NB4 (cell line): Measurements from ENCODE around the gene TBC1D22A.

ENCODE experiments used
- DNase-seq: peaks from one replicate; pipeline ENCODE4 v3.0.0; 2010; ENCODE audit warnings: low read depth
- H3K4me3 ChIP-seq: one replicate; pipeline ENCODE4 v1.5.1; 2011; ENCODE audit warnings: mild to moderate bottlenecking, low read depth, low read length, moderate library complexity
- CTCF ChIP-seq: IDR thresholded peaks from one replicate; pipeline ENCODE4 v1.5.1; 2012; ENCODE audit warnings: low read depth, low read length
- MAX ChIP-seq: IDR thresholded peaks from 2 replicates; pipeline ENCODE4 v1.6.1; 2011; ENCODE audit warnings: low read depth, low read length
- MYC ChIP-seq: IDR thresholded peaks from 2 replicates; pipeline ENCODE4 v1.6.1; 2011; ENCODE audit warnings: low read depth, low read length
- POLR2A ChIP-seq: IDR thresholded peaks from 2 replicates; pipeline ENCODE4 v1.6.1; 2011; ENCODE audit warnings: mild to moderate bottlenecking; ENCODE audit not compliant: insufficient read length; ENCODE audit errors: extremely low read depth

The TBC1D22A gene

GRCh38 chr22:47057916-47058585 is 295.6 kb downstream of the TBC1D22A start:
- DNase-seq, result no peak
- TF ChIP-seq POLR2A, result no peak
- TF ChIP-seq MYC, result no peak
- TF ChIP-seq CTCF, result no peak
- TF ChIP-seq MAX, result no peak

GRCh38 chr22:47059076-47059475 is 296.6 kb downstream of the TBC1D22A start:
- no peak overlapping the region for H3K4me3 ChIP-seq
- no peak for TF ChIP-seq MYC
- no peak for TF ChIP-seq MAX
- TF ChIP-seq POLR2A, result no peak
- TF ChIP-seq CTCF, result no peak
- DNase-seq, result no peak

More at GRCh38 chr22:47057916-47058585, 295.6 kb downstream of the TBC1D22A start:
- no peak overlapping the region for H3K4me3 ChIP-seq

- no peak for DNase-seq
- TF ChIP-seq MAX (no peak), CTCF (no peak), MYC (no peak), POLR2A (no peak)
- H3K4me3 ChIP-seq, result no peak overlapping the region
Observed at GRCh38 chr22:47059701-47060161, 297.3 kb downstream of the TBC1D22A start.

GRCh38 chr22:47060718-47061117 is 298.3 kb downstream of the TBC1D22A start:
- TF ChIP-seq POLR2A (no peak), MAX (no peak), MYC (no peak)
- no peak for DNase-seq
- H3K4me3 ChIP-seq, result no peak overlapping the region

- DNase-seq, result no peak
- TF ChIP-seq MAX, result no peak
- no peak for TF ChIP-seq POLR2A
- no peak for TF ChIP-seq CTCF
- H3K4me3 ChIP-seq, result no peak overlapping the region
Observed at GRCh38 chr22:47061226-47061625, 298.8 kb downstream of the TBC1D22A start.

GRCh38 chr22:47062126-47062525 is 299.7 kb downstream of the TBC1D22A start:
- no peak overlapping the region for H3K4me3 ChIP-seq
- no peak for DNase-seq
- TF ChIP-seq CTCF (no peak), MYC (no peak)
